Measurements from ENCODE around the gene PRUNE2. TPM values are rescaled to one million over a fixed set of nuclear protein-coding genes. Genes with fewer than 3 reads are reported as not detected.
A peak's percentile ranks its signal among the peaks of the same experiment; 100 is the strongest.

Gene PRUNE2
- total RNA-seq, 1 donor = 14.7 TPM

- no peak overlapping the region for H3K4me3 ChIP-seq (ENCODE audit: low read depth, low read length)
- DNase-seq (ENCODE audit: low read depth) = no peak
- TF ChIP-seq CTCF (IDR thresholded peaks at IDR 0.05; ENCODE audit: insufficient read depth, low read length) = no peak
Measured at GRCh38 chr9:76827296-76828080, 78.4 kb downstream of the PRUNE2 start.

DNA sequence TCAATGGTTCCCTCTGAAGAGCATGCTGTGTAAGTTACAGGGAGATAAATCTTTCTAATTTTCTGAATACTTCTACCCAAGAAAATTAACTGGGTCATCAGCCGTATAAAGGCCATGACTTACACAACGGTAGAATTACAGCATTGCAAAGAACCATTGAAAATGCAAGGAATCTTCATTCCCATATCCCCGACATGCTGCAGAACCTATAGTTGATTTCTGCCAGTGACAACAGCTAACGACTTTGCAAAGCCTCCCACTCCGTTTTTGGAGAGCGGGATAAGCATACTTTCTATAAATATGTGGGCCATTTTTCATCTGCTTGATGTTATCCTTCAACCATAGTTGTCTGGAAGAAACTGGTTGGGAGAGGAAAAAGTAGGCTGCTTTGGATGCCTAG, 85.5 kb downstream of the PRUNE2 start:
- TF ChIP-seq CTCF (IDR thresholded peaks at IDR 0.05; ENCODE audit: insufficient read depth, low read length) = no peak
- DNase-seq (ENCODE audit: low read depth) = no peak
- H3K4me3 ChIP-seq (ENCODE audit: low read depth, low read length) = no peak overlapping the region

DNA sequence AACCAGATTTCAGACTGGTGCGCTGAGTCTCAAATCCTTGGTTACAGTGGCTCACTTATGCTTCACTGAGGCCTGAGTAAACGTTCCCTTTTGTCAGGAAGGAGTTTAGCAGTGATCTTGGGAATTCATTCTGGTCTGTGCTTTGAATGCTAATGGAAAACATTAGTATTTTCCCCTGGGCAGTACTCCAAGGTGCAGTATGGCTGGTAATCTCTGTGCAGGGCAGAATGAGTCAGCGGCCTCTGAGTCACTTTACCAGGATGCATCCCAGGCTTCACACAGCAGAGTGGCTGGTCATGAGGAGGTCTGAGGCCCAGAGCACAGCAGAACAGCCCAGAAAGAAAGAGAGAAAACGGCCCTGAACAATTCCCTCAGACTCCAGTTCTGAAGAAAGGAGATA, 87.6 kb downstream of the PRUNE2 start:
- no peak for TF ChIP-seq CTCF (IDR thresholded peaks at IDR 0.05; ENCODE audit: insufficient read depth, low read length)
- peak; percentile 98 for DNase-seq (ENCODE audit: low read depth)
- H3K4me3 ChIP-seq (ENCODE audit: low read depth, low read length) = no peak overlapping the region

DNA sequence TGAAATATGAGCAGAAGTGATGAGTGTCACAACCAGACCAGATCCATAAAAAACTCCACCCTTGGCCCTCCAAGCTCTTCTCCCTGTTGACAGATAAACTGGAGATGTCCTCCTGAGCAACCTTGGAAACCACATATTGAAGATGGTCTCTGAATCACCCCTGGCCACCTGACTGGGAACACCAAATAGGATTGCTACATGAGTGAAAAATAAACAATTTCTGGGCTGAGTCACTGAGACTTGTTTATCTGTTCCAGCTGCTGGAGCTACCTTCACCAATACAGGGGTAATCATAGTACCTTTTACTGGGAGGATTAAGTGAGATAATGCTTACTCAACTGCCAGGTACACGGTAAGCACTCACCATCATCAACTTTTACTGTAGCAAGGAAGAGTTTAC, 88.4 kb downstream of the PRUNE2 start:
- no peak for TF ChIP-seq CTCF (IDR thresholded peaks at IDR 0.05; ENCODE audit: insufficient read depth, low read length)
- peak; percentile 48 for DNase-seq (ENCODE audit: low read depth)
- H3K4me3 ChIP-seq (ENCODE audit: low read depth, low read length) = no peak overlapping the region

DNA sequence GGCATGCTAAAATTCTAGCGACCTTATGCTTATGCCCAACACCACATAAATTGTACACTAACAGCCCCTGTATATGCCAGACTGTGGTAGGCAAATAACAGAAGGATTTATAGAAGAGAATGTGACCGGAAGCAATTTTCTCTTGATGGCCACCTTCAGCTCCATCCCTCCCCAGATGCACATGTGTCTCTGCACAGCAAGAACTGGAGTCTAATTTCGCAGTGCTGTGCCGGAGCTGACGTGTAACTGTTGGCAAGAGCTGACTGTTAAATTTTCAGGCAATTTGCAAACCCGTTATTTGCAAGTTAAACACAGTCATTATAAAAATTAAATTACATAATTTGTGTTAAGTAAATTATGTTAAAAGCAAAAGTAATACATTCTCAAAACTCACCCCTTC, 93.3 kb downstream of the PRUNE2 start:
- H3K4me3 ChIP-seq (ENCODE audit: low read depth, low read length) = no peak overlapping the region
- TF ChIP-seq CTCF (IDR thresholded peaks at IDR 0.05; ENCODE audit: insufficient read depth, low read length) = no peak
- no peak for DNase-seq (ENCODE audit: low read depth)

- peak; percentile 90 for TF ChIP-seq CTCF (IDR thresholded peaks at IDR 0.05; ENCODE audit: insufficient read depth, low read length)
- DNase-seq (ENCODE audit: low read depth) = peak; percentile 82
- no peak overlapping the region for H3K4me3 ChIP-seq (ENCODE audit: low read depth, low read length)
Measured at GRCh38 chr9:76810377-76810957, 95.4 kb downstream of the PRUNE2 start.

Data from fibroblast of the aortic adventitia (primary cell).